ENCODE results near the gene NPAS1.
A peak's percentile ranks its signal among the peaks of the same experiment; 100 is the strongest.
"Not testable (repeated sequence)": the region's sequence is repeated elsewhere in the genome, so short reads cannot be mapped to it uniquely, and the experiment has no call there.

NPAS1 gene

GRCh38 chr19:47047272-47047762 is 27.7 kb downstream of the NPAS1 start:
- DNase-seq (ENCODE audit: low spot score), result no peak

DNA sequence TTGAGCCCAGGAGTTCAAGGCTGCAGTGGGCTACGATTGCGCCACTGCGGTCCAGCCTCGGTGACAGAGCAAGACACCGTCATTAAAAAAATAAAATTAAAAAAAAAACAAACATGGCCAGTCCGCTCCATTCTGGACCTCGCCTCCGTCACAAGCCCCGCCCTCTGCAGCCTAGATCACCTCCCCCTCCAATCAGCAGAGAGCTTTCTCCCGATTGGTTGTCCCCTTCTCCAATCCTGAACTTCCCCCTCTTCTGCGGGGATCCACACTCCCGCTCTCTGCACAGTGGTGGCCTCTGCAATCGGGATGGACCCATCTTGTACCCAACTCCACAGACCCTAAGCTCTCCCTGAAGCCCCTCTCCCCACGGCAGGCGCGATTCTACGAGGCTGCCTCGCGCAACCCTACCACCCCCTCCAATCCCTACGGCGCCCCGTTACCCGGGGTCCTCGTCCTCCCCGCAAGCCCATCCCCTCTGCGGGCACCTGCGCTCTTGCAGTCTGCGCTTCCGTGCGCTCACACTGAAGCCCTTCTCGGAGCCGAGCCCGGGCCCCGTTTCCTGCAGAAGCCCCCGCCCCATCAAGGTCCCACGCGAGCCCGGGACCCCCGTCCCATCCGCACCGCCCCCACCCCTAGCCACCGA is 28.2 kb downstream of the NPAS1 start:
- peak; percentile 94 for DNase-seq (ENCODE audit: low spot score)

- DNase-seq (ENCODE audit: low spot score), result no peak
These were observed 29.7 kb downstream of the NPAS1 start for GRCh38 chr19:47049307-47049700.

- DNase-seq (ENCODE audit: low spot score), result not testable (repeated sequence)
These were observed 30.9 kb downstream of the NPAS1 start for GRCh38 chr19:47050562-47050961.

- DNase-seq (ENCODE audit: low spot score), result no peak
These were observed 36.8 kb downstream of the NPAS1 start for GRCh38 chr19:47056411-47056810.

DNA sequence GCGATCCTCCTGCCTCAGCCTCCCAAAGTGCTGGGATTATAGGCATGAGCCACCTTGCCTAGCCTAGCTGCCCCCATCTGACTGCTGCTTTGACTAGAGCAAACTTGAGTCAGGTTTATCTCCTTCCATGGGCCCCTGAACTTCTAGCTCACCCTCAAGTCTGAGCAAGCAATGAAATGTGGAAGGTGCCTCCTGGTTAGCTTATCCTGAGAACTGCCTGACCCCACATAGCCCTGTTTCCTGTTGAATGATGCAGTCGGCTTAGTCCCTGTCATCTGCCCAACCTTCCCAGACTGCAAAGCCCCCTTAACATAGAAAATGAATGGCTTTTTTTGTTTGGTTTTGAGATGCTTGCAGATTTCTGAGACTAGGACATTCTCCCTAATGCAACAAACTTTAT is 37.7 kb downstream of the NPAS1 start:
- no peak for DNase-seq (ENCODE audit: low spot score)

- no peak for DNase-seq (ENCODE audit: low spot score)
These were observed 39.0 kb downstream of the NPAS1 start for GRCh38 chr19:47058621-47059022.

- no peak for DNase-seq (ENCODE audit: low spot score)
These were observed 44.2 kb downstream of the NPAS1 start for GRCh38 chr19:47063874-47064273.

DNA sequence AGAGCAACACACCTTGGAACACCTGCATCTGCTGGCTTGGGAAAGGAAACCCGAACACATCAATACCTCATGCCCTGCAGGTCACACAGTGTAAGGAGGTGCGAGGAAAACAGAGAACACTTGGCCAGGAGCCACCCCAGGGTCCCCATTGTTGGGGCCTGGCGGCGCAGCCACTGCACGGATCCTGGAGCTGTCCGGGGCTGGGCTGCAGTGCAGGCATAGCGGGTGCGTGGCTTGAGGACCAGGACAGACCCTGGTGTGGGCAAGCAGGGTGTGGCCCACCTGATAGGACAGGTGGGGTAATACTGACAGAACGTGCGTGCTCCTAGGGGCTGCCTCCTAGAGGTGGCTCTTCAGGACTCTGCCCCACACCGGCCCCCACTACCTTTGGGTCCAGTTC is 45.6 kb downstream of the NPAS1 start:
- no peak for DNase-seq (ENCODE audit: low spot score)

- DNase-seq (ENCODE audit: low spot score), result no peak
These were observed 47.0 kb downstream of the NPAS1 start for GRCh38 chr19:47066376-47067214.

DNA sequence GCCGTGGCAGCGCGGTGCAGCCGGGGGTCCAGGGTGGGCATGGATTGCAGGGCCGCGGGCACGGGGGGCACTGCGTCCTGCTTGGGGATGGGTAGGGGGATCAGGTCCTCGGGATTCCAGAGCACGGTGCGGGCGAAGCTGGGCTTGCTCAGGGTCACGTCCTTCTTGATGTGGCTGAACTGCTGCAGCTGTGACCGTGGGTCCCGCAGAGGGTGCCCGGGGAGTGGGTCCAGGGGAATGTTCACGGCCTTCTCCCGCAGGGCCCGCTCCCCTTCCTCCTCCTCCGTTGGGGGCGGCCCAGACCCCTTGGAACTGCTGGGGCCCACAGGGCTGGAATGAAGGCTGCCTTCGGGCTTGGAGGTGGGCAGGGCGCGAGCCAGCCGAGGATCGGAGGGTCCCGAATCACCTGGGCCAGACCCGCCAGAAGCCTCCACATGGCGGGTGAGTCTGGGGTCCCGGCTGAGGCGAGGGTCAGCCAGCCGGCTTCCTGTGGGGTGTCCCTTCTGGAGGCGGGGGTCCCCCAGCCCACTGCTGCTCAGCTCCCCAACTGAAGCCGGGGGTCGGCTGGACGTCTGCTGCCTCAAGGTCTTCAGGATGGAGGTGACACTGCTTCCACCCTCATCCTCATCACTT is 47.7 kb downstream of the NPAS1 start:
- DNase-seq (ENCODE audit: low spot score), result no peak

DNA sequence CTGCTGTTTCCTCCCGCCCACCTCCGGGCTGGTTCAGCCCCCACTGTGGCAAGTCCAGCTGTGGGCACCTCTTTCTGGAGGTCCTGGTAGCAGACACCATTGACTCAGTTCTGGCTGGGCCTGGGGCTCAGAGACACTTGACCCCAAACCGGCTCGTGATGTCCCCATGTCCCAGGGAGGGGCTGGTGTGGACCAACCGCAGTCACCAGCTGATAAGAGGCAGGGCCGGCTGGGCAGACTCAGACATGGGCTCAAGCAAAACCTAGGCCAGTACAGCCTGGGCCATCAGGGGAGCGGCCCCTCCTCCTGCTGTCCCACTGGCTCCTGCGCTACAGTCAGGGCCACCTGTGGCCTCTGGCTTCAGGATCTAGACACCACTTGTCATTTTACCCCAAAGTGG is 48.6 kb downstream of the NPAS1 start:
- DNase-seq (ENCODE audit: low spot score), result no peak

- DNase-seq (ENCODE audit: low spot score), result no peak
These were observed 49.3 kb downstream of the NPAS1 start for GRCh38 chr19:47068876-47069406.

- DNase-seq (ENCODE audit: low spot score), result no peak
These were observed 50.2 kb downstream of the NPAS1 start for GRCh38 chr19:47069795-47070194.

- no peak for DNase-seq (ENCODE audit: low spot score)
These were observed 51.1 kb downstream of the NPAS1 start for GRCh38 chr19:47070756-47071155.

- DNase-seq (ENCODE audit: low spot score), result no peak
These were observed 52.1 kb downstream of the NPAS1 start for GRCh38 chr19:47071731-47072130.

- DNase-seq (ENCODE audit: low spot score), result no peak
These were observed 52.7 kb downstream of the NPAS1 start for GRCh38 chr19:47072323-47072722.

- no peak for DNase-seq (ENCODE audit: low spot score)
These were observed 53.9 kb downstream of the NPAS1 start for GRCh38 chr19:47073574-47073973.

GRCh38 chr19:47074621-47075020 is 55.0 kb downstream of the NPAS1 start:
- DNase-seq (ENCODE audit: low spot score), result no peak

DNA sequence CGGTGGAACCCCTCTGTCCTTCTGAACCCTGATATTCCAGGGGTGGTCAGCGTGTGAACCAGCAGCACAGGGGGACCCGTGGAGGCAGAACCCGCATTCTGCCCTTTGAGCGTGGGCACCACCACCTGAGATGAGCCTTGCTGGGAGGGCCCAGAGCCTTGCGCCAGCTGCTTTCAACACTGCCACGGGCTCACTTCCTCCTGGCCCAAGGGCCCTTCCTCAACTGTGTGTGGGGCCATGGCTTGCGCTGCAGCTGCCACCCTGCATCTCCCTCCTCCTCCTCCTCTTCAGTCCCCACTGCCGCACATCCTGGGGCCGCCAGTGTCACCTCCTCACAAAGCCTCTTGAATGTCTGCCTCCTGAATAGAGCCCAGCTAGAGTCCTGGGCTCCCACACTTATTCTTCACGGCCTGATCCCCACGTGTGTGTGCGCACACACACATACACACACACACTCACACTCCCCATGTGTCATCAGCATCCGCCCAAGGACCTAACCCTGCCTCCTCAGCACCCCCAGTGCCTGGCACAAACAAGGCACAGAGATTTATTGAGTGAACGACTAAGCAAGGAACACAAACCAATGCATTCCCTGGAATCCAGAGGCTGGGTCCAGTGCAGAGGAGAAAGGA is 55.7 kb downstream of the NPAS1 start:
- no peak for DNase-seq (ENCODE audit: low spot score)

- no peak for DNase-seq (ENCODE audit: low spot score)
These were observed 56.3 kb downstream of the NPAS1 start for GRCh38 chr19:47075941-47076340.

GRCh38 chr19:47078351-47078750 is 58.7 kb downstream of the NPAS1 start:
- DNase-seq (ENCODE audit: low spot score), result not testable (repeated sequence)
